Measurements from ENCODE around the gene KCNQ1OT1. TPM values are rescaled to one million over a fixed set of nuclear protein-coding genes. Genes with fewer than 3 reads are reported as not detected.

Gene KCNQ1OT1
- total RNA-seq, 1 donor from 2014 or later = 3.4 TPM

GRCh38 chr11:2722955-2723354 is 23.2 kb upstream of the KCNQ1OT1 start:
- H3K9me3 ChIP-seq = no peaks in the 10 kb centered on the region
- H3K36me3 ChIP-seq = no peaks in the 10 kb centered on the region
- TF ChIP-seq CTCF (IDR thresholded peaks at IDR 0.05) (no peak), POLR2AphosphoS5 (IDR thresholded peaks at IDR 0.05; ENCODE audit: insufficient read depth in 1 of 2, low read depth in 1 of 2) (no peak), POLR2A (IDR thresholded peaks at IDR 0.05) (no peak)
- DNase-seq (ENCODE audit: extremely low spot score in 2 of 2) = no peak
- H3K4me1 ChIP-seq = peaks cover 20% of the 10 kb centered on the region
- no peak overlapping the region for H3K27ac ChIP-seq
- no peaks in the 10 kb centered on the region for H3K27me3 ChIP-seq
- no peak overlapping the region for H3K4me3 ChIP-seq
- intact Hi-C loops (cut with DNase I) = no loop called here

GRCh38 chr11:2721210-2721916 is 21.6 kb upstream of the KCNQ1OT1 start:
- Histone ChIP-seq H3K27ac (no peak overlapping the region), H3K36me3 (no peaks in the 10 kb centered on the region), H3K9me3 (no peaks in the 10 kb centered on the region), H3K4me1 (peaks cover 16% of the 10 kb centered on the region), H3K4me3 (no peak overlapping the region), H3K27me3 (no peaks in the 10 kb centered on the region)
- intact Hi-C loops (cut with DNase I) = no loop called here
- no peak for TF ChIP-seq POLR2AphosphoS5 (IDR thresholded peaks at IDR 0.05; ENCODE audit: insufficient read depth in 1 of 2, low read depth in 1 of 2)
- no peak for TF ChIP-seq CTCF (IDR thresholded peaks at IDR 0.05)
- no peak for TF ChIP-seq POLR2A (IDR thresholded peaks at IDR 0.05)
- DNase-seq (ENCODE audit: extremely low spot score in 2 of 2) = no peak

- Histone ChIP-seq H3K4me1 (peaks cover 2% of the 10 kb centered on the region), H3K27ac (no peak overlapping the region), H3K36me3 (no peaks in the 10 kb centered on the region), H3K4me3 (no peak overlapping the region), H3K27me3 (no peaks in the 10 kb centered on the region), H3K9me3 (no peaks in the 10 kb centered on the region)
- intact Hi-C loops (cut with DNase I) = no loop called here
- no peak for DNase-seq (ENCODE audit: extremely low spot score in 2 of 2)
- TF ChIP-seq CTCF (IDR thresholded peaks at IDR 0.05) = no peak
- TF ChIP-seq POLR2AphosphoS5 (IDR thresholded peaks at IDR 0.05; ENCODE audit: insufficient read depth in 1 of 2, low read depth in 1 of 2) = no peak
- TF ChIP-seq POLR2A (IDR thresholded peaks at IDR 0.05) = no peak
Observed at GRCh38 chr11:2719831-2720590, 20.2 kb upstream of the KCNQ1OT1 start.

- intact Hi-C loops (cut with DNase I) = no loop called here
- peaks cover 6% of the 10 kb centered on the region for H3K4me1 ChIP-seq
- H3K4me3 ChIP-seq = no peak overlapping the region
- TF ChIP-seq POLR2A (IDR thresholded peaks at IDR 0.05) (no peak), CTCF (IDR thresholded peaks at IDR 0.05) (no peak)
- no peaks in the 10 kb centered on the region for H3K27me3 ChIP-seq
- H3K36me3 ChIP-seq = no peaks in the 10 kb centered on the region
- H3K27ac ChIP-seq = no peak overlapping the region
- H3K9me3 ChIP-seq = no peaks in the 10 kb centered on the region
- DNase-seq (ENCODE audit: extremely low spot score in 2 of 2) = no peak
Observed at GRCh38 chr11:2718817-2719438, 19.1 kb upstream of the KCNQ1OT1 start.
